Stimulated activated CD4-positive, alpha-beta T cell treated with anti-CD3 and anti-CD28 coated beads, Interleukin-1b, Interleukin-23, amount 100 ng/mL, for 24 hours (primary cell): ENCODE results near the gene SLC6A18.
"Not testable (repeated sequence)": the region's sequence is repeated elsewhere in the genome, so short reads cannot be mapped to it uniquely, and the experiment has no call there.

ENCODE experiments used
- DNase-seq, 4 experiments: peaks; one replicate each; pipeline ENCODE4 v3.0.0-alpha.2; 2020; ENCODE audit warnings: low read depth in 4 of 4, low spot score in 1 of 4

The SLC6A18 gene

GRCh38 chr5:1229023-1229422, 3.8 kb downstream of the SLC6A18 start:
- DNase-seq, result not testable (repeated sequence)

GRCh38 chr5:1229822-1230221, 4.6 kb downstream of the SLC6A18 start:
- DNase-seq, result no peak

GRCh38 chr5:1230551-1230950, 5.4 kb downstream of the SLC6A18 start:
- DNase-seq, result no peak

- DNase-seq, result no peak
Observed at GRCh38 chr5:1231354-1231905, 6.2 kb downstream of the SLC6A18 start.

GRCh38 chr5:1232780-1233179, 7.6 kb downstream of the SLC6A18 start:
- no peak for DNase-seq

GRCh38 chr5:1235379-1235778, 10.2 kb downstream of the SLC6A18 start:
- DNase-seq, result no peak

GRCh38 chr5:1235838-1236237, 10.7 kb downstream of the SLC6A18 start:
- no peak for DNase-seq

GRCh38 chr5:1239505-1240251, 14.5 kb downstream of the SLC6A18 start:
- DNase-seq, result no peak

- no peak for DNase-seq
Observed at GRCh38 chr5:1240496-1241260, 15.5 kb downstream of the SLC6A18 start.

- no peak for DNase-seq
Observed at GRCh38 chr5:1241509-1242080, 16.4 kb downstream of the SLC6A18 start.

- DNase-seq, result no peak
Observed at GRCh38 chr5:1242733-1243486, 17.7 kb downstream of the SLC6A18 start.

GRCh38 chr5:1243487-1244130, 18.4 kb downstream of the SLC6A18 start:
- no peak for DNase-seq

- no peak for DNase-seq
Observed at GRCh38 chr5:1244255-1244654, 19.1 kb downstream of the SLC6A18 start.

GRCh38 chr5:1244976-1245375, 19.8 kb downstream of the SLC6A18 start:
- no peak for DNase-seq

- no peak for DNase-seq
Observed at GRCh38 chr5:1245905-1246576, 20.9 kb downstream of the SLC6A18 start.

- no peak for DNase-seq
Observed at GRCh38 chr5:1246711-1247431, 21.7 kb downstream of the SLC6A18 start.

- DNase-seq, result no peak
Observed at GRCh38 chr5:1247811-1248210, 22.6 kb downstream of the SLC6A18 start.

GRCh38 chr5:1249366-1250280, 24.4 kb downstream of the SLC6A18 start:
- no peak for DNase-seq
